C4-2B (cell line): ENCODE results near the gene CLIC4.

ENCODE experiments used
- H3K27ac ChIP-seq: fragments of 450-650 bp; 2 replicates; pipeline ENCODE4 v1.5.1; 2017
- ZFX ChIP-seq: fragments of 450-650 bp; IDR thresholded peaks from 2 replicates; pipeline ENCODE4 v1.6.1; 2017
- TF ChIP-seq, protein P1 (sequence below): fragments of 450-650 bp; conservative IDR thresholded peaks from 2 replicates; pipeline ENCODE4 v1.5.1; 2017; ENCODE audit warnings: mild to moderate bottlenecking

Gene CLIC4

GRCh38 chr1:24704411-24705259 is 40.6 kb upstream of the CLIC4 start:
- H3K27ac ChIP-seq: peak overlapping the region; percentile 59
- no peak for TF ChIP-seq ZFX
- TF ChIP-seq, protein P1, sequence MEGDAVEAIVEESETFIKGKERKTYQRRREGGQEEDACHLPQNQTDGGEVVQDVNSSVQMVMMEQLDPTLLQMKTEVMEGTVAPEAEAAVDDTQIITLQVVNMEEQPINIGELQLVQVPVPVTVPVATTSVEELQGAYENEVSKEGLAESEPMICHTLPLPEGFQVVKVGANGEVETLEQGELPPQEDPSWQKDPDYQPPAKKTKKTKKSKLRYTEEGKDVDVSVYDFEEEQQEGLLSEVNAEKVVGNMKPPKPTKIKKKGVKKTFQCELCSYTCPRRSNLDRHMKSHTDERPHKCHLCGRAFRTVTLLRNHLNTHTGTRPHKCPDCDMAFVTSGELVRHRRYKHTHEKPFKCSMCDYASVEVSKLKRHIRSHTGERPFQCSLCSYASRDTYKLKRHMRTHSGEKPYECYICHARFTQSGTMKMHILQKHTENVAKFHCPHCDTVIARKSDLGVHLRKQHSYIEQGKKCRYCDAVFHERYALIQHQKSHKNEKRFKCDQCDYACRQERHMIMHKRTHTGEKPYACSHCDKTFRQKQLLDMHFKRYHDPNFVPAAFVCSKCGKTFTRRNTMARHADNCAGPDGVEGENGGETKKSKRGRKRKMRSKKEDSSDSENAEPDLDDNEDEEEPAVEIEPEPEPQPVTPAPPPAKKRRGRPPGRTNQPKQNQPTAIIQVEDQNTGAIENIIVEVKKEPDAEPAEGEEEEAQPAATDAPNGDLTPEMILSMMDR: no peak

- peak overlapping the region; percentile 59 for H3K27ac ChIP-seq
- no peak for TF ChIP-seq ZFX
- TF ChIP-seq, protein P1: no peak
Observed at GRCh38 chr1:24705260-24706073, 39.8 kb upstream of the CLIC4 start.

- H3K27ac ChIP-seq: peak overlapping the region; percentile 59
Observed at GRCh38 chr1:24706074-24706389, 39.2 kb upstream of the CLIC4 start.

DNA sequence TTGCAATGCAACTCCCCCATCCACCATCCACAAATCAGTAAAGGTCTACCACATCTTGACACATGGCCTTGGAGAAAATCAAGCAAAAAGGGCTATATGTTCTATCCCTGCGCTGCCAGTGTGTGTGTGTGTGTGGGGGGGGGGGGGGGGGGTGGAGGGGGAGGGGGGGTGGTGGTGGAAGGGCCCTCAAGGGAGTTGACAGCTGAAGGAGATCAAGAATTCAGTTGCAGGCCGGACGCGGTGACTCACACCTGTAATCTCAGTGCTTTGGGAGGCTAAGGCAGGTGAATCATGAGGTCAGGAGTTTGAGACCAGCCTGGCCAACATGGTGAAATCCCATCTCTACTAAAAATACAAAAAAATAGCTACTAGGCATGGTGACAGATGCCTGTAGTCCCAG is 37.6 kb upstream of the CLIC4 start:
- TF ChIP-seq, protein P1: no peak
- TF ChIP-seq ZFX: no peak
- H3K27ac ChIP-seq: no peak overlapping the region

GRCh38 chr1:24708938-24709337 is 36.3 kb upstream of the CLIC4 start:
- TF ChIP-seq, protein P1: no peak
- TF ChIP-seq ZFX: no peak
- H3K27ac ChIP-seq: no peak overlapping the region

DNA sequence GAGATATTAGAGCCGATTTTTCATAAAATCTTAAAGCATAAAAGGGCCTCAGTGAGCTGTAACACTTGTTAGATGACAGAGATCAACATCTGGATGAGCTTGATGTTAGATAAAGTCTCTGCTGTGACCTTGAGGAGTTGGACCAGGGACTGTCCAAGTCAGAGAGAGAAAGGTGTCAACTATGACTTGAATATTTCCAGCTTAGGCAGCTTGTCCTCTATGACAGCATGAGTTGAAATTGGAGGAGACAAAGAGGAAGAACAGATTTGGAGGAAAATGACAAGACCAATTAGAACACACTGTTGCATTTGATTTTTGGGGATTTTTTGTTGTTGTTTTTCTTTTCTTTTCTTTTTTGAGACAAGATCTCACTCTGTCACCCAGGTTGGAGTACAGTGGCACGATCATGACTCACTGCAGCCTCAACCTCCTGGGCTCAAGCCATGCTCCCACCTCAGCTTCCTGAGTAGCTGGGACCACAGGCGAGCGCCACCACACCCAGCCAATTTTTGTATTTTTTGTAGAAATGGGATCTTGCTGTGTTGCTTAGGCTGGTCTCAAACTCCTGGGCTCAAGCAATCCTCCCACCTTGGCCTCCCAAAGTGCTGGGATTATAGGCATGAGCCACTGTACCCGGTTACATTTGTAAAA is 35.3 kb upstream of the CLIC4 start:
- no peak overlapping the region for H3K27ac ChIP-seq
- no peak for TF ChIP-seq ZFX
- TF ChIP-seq, protein P1: no peak

GRCh38 chr1:24711329-24711728 is 33.9 kb upstream of the CLIC4 start:
- no peak overlapping the region for H3K27ac ChIP-seq
- TF ChIP-seq ZFX: no peak
- TF ChIP-seq, protein P1: no peak
